Memory B cell (primary cell): Measurements from ENCODE around the gene PPARG.
"Not testable (repeated sequence)": the region's sequence is repeated elsewhere in the genome, so short reads cannot be mapped to it uniquely, and the experiment has no call there.

Experiments
- ATAC-seq: fragments of 150-1000 bp; cut with Tn5 transposase; 2 replicates; pipeline ENCODE4 v1.10.0; 2021; ENCODE audit warnings: low read depth, mild to moderate bottlenecking, moderate library complexity
- DNase-seq, 2 donors: peaks; one replicate each; pipeline ENCODE4 v3.0.0; 2022; ENCODE audit warnings: low spot score in 2 of 2
- H3K27ac Mint-ChIP-seq: one replicate; pipeline ENCODE4 v1.8.0; 2022; ENCODE audit warnings: mild to moderate bottlenecking, moderate library complexity, mixed read lengths
- H3K27me3 Mint-ChIP-seq: one replicate; pipeline ENCODE4 v1.8.0; 2022; ENCODE audit warnings: mixed read lengths
- H3K36me3 Mint-ChIP-seq: one replicate; pipeline ENCODE4 v1.8.0; 2022; ENCODE audit warnings: mild to moderate bottlenecking, mixed read lengths
- H3K4me1 Mint-ChIP-seq: one replicate; pipeline ENCODE4 v1.8.0; 2022; ENCODE audit warnings: mixed read lengths
- H3K4me3 Mint-ChIP-seq: one replicate; pipeline ENCODE4 v1.8.0; 2022; ENCODE audit warnings: mild to moderate bottlenecking, moderate library complexity, mixed read lengths
- H3K9me3 Mint-ChIP-seq: one replicate; pipeline ENCODE4 v1.8.0; 2022; ENCODE audit warnings: mixed read lengths

Gene PPARG

GRCh38 chr3:12451960-12452359 lies 163.1 kb downstream of the PPARG start:
- Mint-ChIP-seq H3K9me3 (peaks cover 3% of the 10 kb centered on the region), H3K4me3 (no peak overlapping the region), H3K4me1 (no peaks in the 10 kb centered on the region), H3K27ac (no peak overlapping the region), H3K27me3 (peaks cover 2% of the 10 kb centered on the region), H3K36me3 (no peaks in the 10 kb centered on the region)
- ATAC-seq (no peak), DNase-seq (no peak)

- peaks cover 3% of the 10 kb centered on the region for H3K9me3 Mint-ChIP-seq
- no peaks in the 10 kb centered on the region for H3K4me1 Mint-ChIP-seq
- no peak for DNase-seq
- ATAC-seq, result no peak
- no peak overlapping the region for H3K27ac Mint-ChIP-seq
- H3K27me3 Mint-ChIP-seq, result peaks cover 2% of the 10 kb centered on the region
- H3K4me3 Mint-ChIP-seq, result no peak overlapping the region
- no peaks in the 10 kb centered on the region for H3K36me3 Mint-ChIP-seq
Measured at GRCh38 chr3:12452361-12453330, 163.8 kb downstream of the PPARG start.

GRCh38 chr3:12454076-12454815 lies 165.4 kb downstream of the PPARG start:
- Mint-ChIP-seq H3K4me1 (no peaks in the 10 kb centered on the region), H3K36me3 (no peaks in the 10 kb centered on the region), H3K27ac (no peak overlapping the region), H3K27me3 (peaks cover 6% of the 10 kb centered on the region), H3K9me3 (no peaks in the 10 kb centered on the region), H3K4me3 (no peak overlapping the region)
- ATAC-seq (no peak), DNase-seq (no peak)

- Mint-ChIP-seq H3K36me3 (no peaks in the 10 kb centered on the region), H3K4me3 (no peak overlapping the region), H3K4me1 (no peaks in the 10 kb centered on the region), H3K27me3 (peaks cover 6% of the 10 kb centered on the region), H3K27ac (no peak overlapping the region), H3K9me3 (no peaks in the 10 kb centered on the region)
- ATAC-seq (no peak), DNase-seq (no peak)
Measured at GRCh38 chr3:12454816-12455121, 165.9 kb downstream of the PPARG start.

- H3K27ac Mint-ChIP-seq, result no peak overlapping the region
- ATAC-seq (no peak), DNase-seq (no peak)
- H3K36me3 Mint-ChIP-seq, result no peaks in the 10 kb centered on the region
- no peak overlapping the region for H3K4me3 Mint-ChIP-seq
- no peaks in the 10 kb centered on the region for H3K9me3 Mint-ChIP-seq
- H3K4me1 Mint-ChIP-seq, result no peaks in the 10 kb centered on the region
- H3K27me3 Mint-ChIP-seq, result peaks cover 6% of the 10 kb centered on the region
Measured at GRCh38 chr3:12455740-12456139, 166.9 kb downstream of the PPARG start.

- ATAC-seq, result no peak
- H3K36me3 Mint-ChIP-seq, result no peaks in the 10 kb centered on the region
- no peak overlapping the region for H3K4me3 Mint-ChIP-seq
- DNase-seq, result no peak
- peaks cover 6% of the 10 kb centered on the region for H3K27me3 Mint-ChIP-seq
- H3K4me1 Mint-ChIP-seq, result no peaks in the 10 kb centered on the region
- no peaks in the 10 kb centered on the region for H3K9me3 Mint-ChIP-seq
- H3K27ac Mint-ChIP-seq, result no peak overlapping the region
Measured at GRCh38 chr3:12456441-12456840, 167.6 kb downstream of the PPARG start.

GRCh38 chr3:12457380-12457779 lies 168.5 kb downstream of the PPARG start:
- ATAC-seq, H3K27ac Mint-ChIP-seq, H3K4me3 Mint-ChIP-seq, DNase-seq, H3K9me3 Mint-ChIP-seq, H3K27me3 Mint-ChIP-seq, H3K36me3 Mint-ChIP-seq, H3K4me1 Mint-ChIP-seq: not testable (repeated sequence)

- no peaks in the 10 kb centered on the region for H3K36me3 Mint-ChIP-seq
- no peak for DNase-seq
- no peaks in the 10 kb centered on the region for H3K4me1 Mint-ChIP-seq
- no peak overlapping the region for H3K4me3 Mint-ChIP-seq
- H3K9me3 Mint-ChIP-seq, result no peaks in the 10 kb centered on the region
- H3K27me3 Mint-ChIP-seq, result peaks cover 6% of the 10 kb centered on the region
- no peak for ATAC-seq
- no peak overlapping the region for H3K27ac Mint-ChIP-seq
Measured at GRCh38 chr3:12458901-12459300, 170.0 kb downstream of the PPARG start.

- Mint-ChIP-seq H3K27me3 (peaks cover 6% of the 10 kb centered on the region), H3K36me3 (no peaks in the 10 kb centered on the region), H3K4me1 (no peaks in the 10 kb centered on the region), H3K9me3 (no peaks in the 10 kb centered on the region), H3K27ac (no peak overlapping the region), H3K4me3 (no peak overlapping the region)
- DNase-seq, result no peak
- ATAC-seq, result no peak
Measured at GRCh38 chr3:12460127-12460526, 171.3 kb downstream of the PPARG start.

- Mint-ChIP-seq H3K27ac (no peak overlapping the region), H3K4me3 (no peak overlapping the region), H3K9me3 (no peaks in the 10 kb centered on the region), H3K27me3 (peaks cover 5% of the 10 kb centered on the region), H3K36me3 (no peaks in the 10 kb centered on the region), H3K4me1 (no peaks in the 10 kb centered on the region)
- no peak for DNase-seq
- no peak for ATAC-seq
Measured at GRCh38 chr3:12461097-12461649, 172.3 kb downstream of the PPARG start.

- Mint-ChIP-seq H3K4me3 (no peak overlapping the region), H3K9me3 (no peaks in the 10 kb centered on the region), H3K4me1 (no peaks in the 10 kb centered on the region), H3K27ac (no peak overlapping the region), H3K27me3 (peaks cover 6% of the 10 kb centered on the region), H3K36me3 (no peaks in the 10 kb centered on the region)
- no peak for ATAC-seq
- no peak for DNase-seq
Measured at GRCh38 chr3:12462159-12462947, 173.5 kb downstream of the PPARG start.

GRCh38 chr3:12463686-12464085 lies 174.8 kb downstream of the PPARG start:
- no peak for DNase-seq
- Mint-ChIP-seq H3K4me3 (no peak overlapping the region), H3K4me1 (no peaks in the 10 kb centered on the region), H3K36me3 (no peaks in the 10 kb centered on the region), H3K27me3 (peaks cover 6% of the 10 kb centered on the region), H3K27ac (no peak overlapping the region), H3K9me3 (no peaks in the 10 kb centered on the region)
- no peak for ATAC-seq

- Mint-ChIP-seq H3K9me3 (no peaks in the 10 kb centered on the region), H3K4me1 (no peaks in the 10 kb centered on the region), H3K4me3 (no peak overlapping the region), H3K36me3 (no peaks in the 10 kb centered on the region), H3K27me3 (peaks cover 6% of the 10 kb centered on the region), H3K27ac (no peak overlapping the region)
- ATAC-seq (no peak), DNase-seq (no peak)
Measured at GRCh38 chr3:12464181-12464580, 175.3 kb downstream of the PPARG start.
